Measurements from ENCODE around the gene TIE1. TPM values are rescaled to one million over a fixed set of nuclear protein-coding genes. Genes with fewer than 3 reads are reported as not detected.

The TIE1 gene
- total RNA-seq, 1 experiment from 2014 or later, result 1.2 TPM

- Histone ChIP-seq H2AFZ (ENCODE audit: low read length) (no peak overlapping the region), H3K4me1 (ENCODE audit: insufficient read depth, low read length) (peaks cover 7% of the 10 kb centered on the region; the same call in 1 of the 2 replicates), H3K14ac (ENCODE audit: insufficient read depth, low read length) (no peak overlapping the region), H3K27ac (ENCODE audit: insufficient read length, low read depth, low read length) (no peak overlapping the region), H4K5ac (ENCODE audit: insufficient read length, low read depth, low read length) (no peak overlapping the region), H3K23me2 (ENCODE audit: insufficient read length, low read depth, low read length, poor library complexity, severe bottlenecking) (peaks cover 3% of the 10 kb centered on the region), H3K9me3 (ENCODE audit: control insufficient read depth, low read depth, low read length) (no peaks in the 10 kb centered on the region), H2BK12ac (ENCODE audit: insufficient read length, low read depth, low read length) (no peak overlapping the region), H3K27me3 (ENCODE audit: insufficient read depth, low read length) (no peaks in the 10 kb centered on the region), H4K20me1 (ENCODE audit: control insufficient read depth, insufficient read depth, insufficient read length) (no peaks in the 10 kb centered on the region), H2BK15ac (ENCODE audit: low read depth, low read length) (no peak overlapping the region), H2BK5ac (ENCODE audit: insufficient read length, low read length) (no peak overlapping the region), H3K4me2 (ENCODE audit: insufficient read depth, insufficient read length, low read length) (no peak overlapping the region), H3K9ac (ENCODE audit: extremely low read depth, insufficient read length, low read length) (no peak overlapping the region), H3K4ac (ENCODE audit: low read depth, low read length) (no peak overlapping the region), H4K91ac (ENCODE audit: insufficient read length, low read depth, low read length) (no peak overlapping the region), H3T11ph (ENCODE audit: low read length) (no peak overlapping the region), H3K56ac (ENCODE audit: insufficient read length, low read depth, low read length) (no peak overlapping the region), H2AK5ac (ENCODE audit: insufficient read length, low read length) (no peak overlapping the region), H3K79me1 (ENCODE audit: insufficient read depth, low read depth, low read length, poor library complexity, severe bottlenecking) (no peaks in the 10 kb centered on the region), H4K8ac (replicated peaks; ENCODE audit: insufficient read length, low read depth, low read length) (no peak overlapping the region), H2BK20ac (ENCODE audit: low read depth, low read length, poor library complexity, severe bottlenecking) (no peak overlapping the region), H3K79me2 (ENCODE audit: insufficient read depth, low read length) (no peaks in the 10 kb centered on the region), H2BK120ac (ENCODE audit: low read depth, low read length, poor library complexity, severe bottlenecking) (no peak overlapping the region), H3K23ac (ENCODE audit: insufficient read length, low read depth, low read length) (no peak overlapping the region), H3K18ac (ENCODE audit: insufficient read length, low read depth, low read length) (no peak overlapping the region)
- WGBS (ENCODE audit: extremely low coverage, insufficient read length, low lambda C conversion rate), result no CpG with 5 or more reads among the region's 2 CpGs
- Mint-ChIP-seq H3K4me3 (no peak overlapping the region), H3K36me3 (ENCODE audit: insufficient read depth in 1 of 3, low read depth in 3 of 3) (peaks cover 0 to 15% (median 4%) of the 10 kb centered on the region in 3 experiments; a peak in 4 of 7 replicates), H3K9me3 (no peaks in the 10 kb centered on the region), H3K27me3 (ENCODE audit: low read depth) (no peaks in the 10 kb centered on the region; the same call in 1 of the 2 replicates), H3K27ac (no peak overlapping the region), H3K4me1 (peaks cover 17 to 18% of the 10 kb centered on the region in 2 experiments)
- TF ChIP-seq CTCF (conservative IDR thresholded peaks at IDR 0.05), result no peak
- DNase-seq, result no peak
These were observed 20.1 kb upstream of the TIE1 start for GRCh38 chr1:43280692-43281091.
